SKM-1 treated with dmso at 0.1 percent for 144 hours (cell line): Measurements from ENCODE around the gene ERP44.
"Not testable (repeated sequence)": the region's sequence is repeated elsewhere in the genome, so short reads cannot be mapped to it uniquely, and the experiment has no call there.

Experiments
- DNase-seq: peaks from one replicate; lab custom pipeline; 2025; ENCODE audit not compliant: unreplicated experiment; lab: John Stamatoyannopoulos, UW

Gene ERP44

GRCh38 chr9:100098887-100099721 is at the start of gene ERP44, which contains the start of gene INVS:
Gene ERP44, minus strand, starts transcription at chr9:100099000. Its CDS starts 160 bp downstream, at chr9:100098840.
Gene INVS, plus strand, starts transcription at chr9:100099243. Its CDS starts 5,279 bp downstream, at chr9:100104522.
- DNase-seq: peak; percentile 89

GRCh38 chr9:100145976-100146375 is 47.2 kb upstream of the ERP44 start:
- not testable (repeated sequence) for DNase-seq

GRCh38 chr9:100145167-100145934 is 46.6 kb upstream of the ERP44 start:
- not testable (repeated sequence) for DNase-seq

GRCh38 chr9:100141862-100142261 is 43.1 kb upstream of the ERP44 start:
- DNase-seq: not testable (repeated sequence)

GRCh38 chr9:100140303-100140702 is 41.5 kb upstream of the ERP44 start:
- not testable (repeated sequence) for DNase-seq

GRCh38 chr9:100136799-100137198 is 38.0 kb upstream of the ERP44 start:
- not testable (repeated sequence) for DNase-seq

- no peak for DNase-seq
These were observed 35.9 kb upstream of the ERP44 start for GRCh38 chr9:100134731-100135130.

GRCh38 chr9:100131875-100132430 is 33.2 kb upstream of the ERP44 start:
- DNase-seq: no peak

- no peak for DNase-seq
These were observed 32.4 kb upstream of the ERP44 start for GRCh38 chr9:100131216-100131615.

- no peak for DNase-seq
These were observed 31.0 kb upstream of the ERP44 start for GRCh38 chr9:100129772-100130171.

- no peak for DNase-seq
These were observed 27.6 kb upstream of the ERP44 start for GRCh38 chr9:100126423-100126822.

- DNase-seq: no peak
These were observed 27.1 kb upstream of the ERP44 start for GRCh38 chr9:100125910-100126309.

- DNase-seq: no peak
These were observed 26.4 kb upstream of the ERP44 start for GRCh38 chr9:100125236-100125635.

GRCh38 chr9:100120286-100120685 is 21.5 kb upstream of the ERP44 start:
- DNase-seq: no peak

- no peak for DNase-seq
These were observed 18.5 kb upstream of the ERP44 start for GRCh38 chr9:100117316-100117715.

- DNase-seq: no peak
These were observed 14.0 kb upstream of the ERP44 start for GRCh38 chr9:100112677-100113336.

- DNase-seq: peak; percentile 4
These were observed 12.4 kb upstream of the ERP44 start for GRCh38 chr9:100111235-100111634.

- no peak for DNase-seq
These were observed 9.8 kb upstream of the ERP44 start for GRCh38 chr9:100108559-100108958.

GRCh38 chr9:100106616-100107015 is 7.8 kb upstream of the ERP44 start:
- no peak for DNase-seq

- no peak for DNase-seq
These were observed 7.1 kb upstream of the ERP44 start for GRCh38 chr9:100105861-100106260.

GRCh38 chr9:100104314-100104713 is 5.5 kb upstream of the ERP44 start:
- no peak for DNase-seq
